Measurements from ENCODE around the gene PHTF1.

GRCh38 chr1:113676524-113676923 is 82.8 kb downstream of the PHTF1 start:
- TF ChIP-seq CTCF (optimal IDR thresholded peaks at IDR 0.05 in 1 of 3, IDR thresholded peaks at IDR 0.05 in 1 of 3, conservative IDR thresholded peaks at IDR 0.05 in 1 of 3; ENCODE audit: extremely low read depth in 1 of 3, insufficient read depth in 2 of 3, low read length in 3 of 3) (no peak), EZH2 (IDR thresholded peaks at IDR 0.05; ENCODE audit: low read length) (no peak)

Measured in keratinocyte (primary cell).